GM12872 (cell line): ENCODE data around the gene MEIS1.

Experiments
- TF ChIP-seq, protein P1 (sequence below): IDR thresholded peaks from 3 replicates; pipeline ENCODE4 v1.5.1; 2011; ENCODE audit warnings: low read depth, mild to moderate bottlenecking, low read length, moderate library complexity; ENCODE audit not compliant: insufficient read depth

The MEIS1 gene

GRCh38 chr2:66604326-66604725, 169.4 kb downstream of the MEIS1 start:
- TF ChIP-seq, protein P1, sequence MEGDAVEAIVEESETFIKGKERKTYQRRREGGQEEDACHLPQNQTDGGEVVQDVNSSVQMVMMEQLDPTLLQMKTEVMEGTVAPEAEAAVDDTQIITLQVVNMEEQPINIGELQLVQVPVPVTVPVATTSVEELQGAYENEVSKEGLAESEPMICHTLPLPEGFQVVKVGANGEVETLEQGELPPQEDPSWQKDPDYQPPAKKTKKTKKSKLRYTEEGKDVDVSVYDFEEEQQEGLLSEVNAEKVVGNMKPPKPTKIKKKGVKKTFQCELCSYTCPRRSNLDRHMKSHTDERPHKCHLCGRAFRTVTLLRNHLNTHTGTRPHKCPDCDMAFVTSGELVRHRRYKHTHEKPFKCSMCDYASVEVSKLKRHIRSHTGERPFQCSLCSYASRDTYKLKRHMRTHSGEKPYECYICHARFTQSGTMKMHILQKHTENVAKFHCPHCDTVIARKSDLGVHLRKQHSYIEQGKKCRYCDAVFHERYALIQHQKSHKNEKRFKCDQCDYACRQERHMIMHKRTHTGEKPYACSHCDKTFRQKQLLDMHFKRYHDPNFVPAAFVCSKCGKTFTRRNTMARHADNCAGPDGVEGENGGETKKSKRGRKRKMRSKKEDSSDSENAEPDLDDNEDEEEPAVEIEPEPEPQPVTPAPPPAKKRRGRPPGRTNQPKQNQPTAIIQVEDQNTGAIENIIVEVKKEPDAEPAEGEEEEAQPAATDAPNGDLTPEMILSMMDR: no peak

DNA sequence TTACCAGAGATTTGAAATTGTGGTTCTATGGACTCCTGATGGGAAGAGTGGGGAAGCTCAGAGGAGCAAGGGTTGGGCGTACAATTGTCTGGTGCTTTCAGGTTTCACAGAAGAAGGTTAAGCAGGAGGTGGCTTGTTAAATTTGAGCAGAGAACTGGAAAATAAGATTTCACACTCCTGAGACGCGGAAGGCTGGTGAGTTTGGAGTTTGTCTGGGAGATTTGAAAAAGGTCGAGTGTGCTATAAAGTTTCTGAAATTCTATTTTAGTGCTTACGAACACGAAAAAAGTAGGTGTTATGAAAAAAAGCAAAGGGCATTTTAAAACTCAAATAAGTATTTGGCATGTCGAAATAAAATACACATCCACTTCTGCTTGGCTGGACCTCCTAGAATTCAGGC, 170.1 kb downstream of the MEIS1 start:
- TF ChIP-seq, protein P1: no peak

DNA sequence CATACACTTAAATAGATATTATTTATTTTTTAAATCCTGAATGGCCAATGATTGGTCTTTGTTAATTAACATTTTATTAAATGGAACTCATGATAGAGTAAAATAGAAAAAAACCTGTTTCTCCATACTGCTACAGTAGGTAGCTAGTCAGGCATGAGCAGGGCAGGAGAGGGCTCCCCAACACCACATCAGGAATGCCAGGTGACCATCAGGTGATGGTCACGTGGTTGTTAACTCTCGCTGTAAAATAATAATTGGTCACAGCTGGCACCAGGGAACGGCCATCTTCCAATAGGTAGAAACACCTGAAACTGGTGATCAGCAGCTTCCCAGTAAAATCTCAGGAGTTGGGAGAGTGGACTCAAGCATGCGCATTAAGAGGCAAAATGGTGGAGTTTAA, 172.2 kb downstream of the MEIS1 start:
- TF ChIP-seq, protein P1: no peak
